SK-N-MC (cell line): ENCODE data around the gene VIT.
"Not testable (repeated sequence)": the region's sequence is repeated elsewhere in the genome, so short reads cannot be mapped to it uniquely, and the experiment has no call there.

ENCODE experiments used
- DNase-seq: peaks from one replicate; pipeline ENCODE4 v3.0.0-alpha.2; 2011; ENCODE audit warnings: low read depth, low spot score
- H3K27ac ChIP-seq: fragments of 200-600 bp; sonication (generic); 2 replicates; pipeline ENCODE4 v1.5.1; 2016; ENCODE audit warnings: mixed run types
- H3K36me3 ChIP-seq: fragments of 200-600 bp; sonication (generic); 2 replicates; pipeline ENCODE4 v1.6.1; 2017; ENCODE audit warnings: antibody characterized with exemption, low read length, mixed read lengths; ENCODE audit not compliant: insufficient read depth
- H3K4me3 ChIP-seq: fragments of 200-600 bp; sonication (generic); 2 replicates; pipeline ENCODE4 v1.5.1; 2016
- H3K9ac ChIP-seq: fragments of 200-600 bp; sonication (generic); 2 replicates; pipeline ENCODE4 v1.8.0; 2017; ENCODE audit warnings: mixed run types, mixed read lengths; ENCODE audit not compliant: insufficient read length
- H3K9me3 ChIP-seq: fragments of 200-600 bp; sonication (generic); 2 replicates; pipeline ENCODE4 v1.6.1; 2017; ENCODE audit warnings: low read depth, mild to moderate bottlenecking, antibody characterized with exemption, low read length, moderate library complexity, mixed read lengths
- EZH2 ChIP-seq: fragments of 200-600 bp; sonication (generic); IDR thresholded peaks from one replicate; pipeline ENCODE4 v1.6.1; 2017; ENCODE audit warnings: antibody characterized with exemption
- FOXP2 ChIP-seq: optimal IDR thresholded peaks from 2 replicates; pipeline ENCODE3; 2011; ENCODE audit warnings: mild to moderate bottlenecking, moderate library complexity; ENCODE audit not compliant: insufficient read depth; ENCODE audit errors: extremely low read length, control extremely low read depth
- POLR2AphosphoS5 ChIP-seq: IDR thresholded peaks from 2 replicates; pipeline ENCODE4 v1.6.1; 2012; ENCODE audit warnings: mild to moderate bottlenecking, low read depth, low read length, borderline replicate concordance

Gene VIT

GRCh38 chr2:36675579-36676282, 20.8 kb upstream of the VIT start:
- TF ChIP-seq EZH2 (no peak), POLR2AphosphoS5 (no peak), FOXP2 (no peak)
- Histone ChIP-seq H3K27ac (peak overlapping the region; percentile 38; the same call in 1 of the 2 replicates), H3K9me3 (no peaks in the 10 kb centered on the region), H3K4me3 (0 out of 2 replicates have a peak overlapping the region, but pooled peaks have one; percentile 2), H3K36me3 (no peaks in the 10 kb centered on the region), H3K9ac (no peak overlapping the region)
- no peak for DNase-seq

GRCh38 chr2:36676364-36676763, 20.1 kb upstream of the VIT start:
- no peaks in the 10 kb centered on the region for H3K9me3 ChIP-seq
- 0 out of 2 replicates have a peak overlapping the region, but pooled peaks have one; percentile 2 for H3K4me3 ChIP-seq
- H3K27ac ChIP-seq, result peak overlapping the region; percentile 38; the same call in 1 of the 2 replicates
- DNase-seq, result no peak
- TF ChIP-seq FOXP2 (no peak), POLR2AphosphoS5 (no peak), EZH2 (no peak)
- H3K9ac ChIP-seq, result no peak overlapping the region
- H3K36me3 ChIP-seq, result no peaks in the 10 kb centered on the region

DNA sequence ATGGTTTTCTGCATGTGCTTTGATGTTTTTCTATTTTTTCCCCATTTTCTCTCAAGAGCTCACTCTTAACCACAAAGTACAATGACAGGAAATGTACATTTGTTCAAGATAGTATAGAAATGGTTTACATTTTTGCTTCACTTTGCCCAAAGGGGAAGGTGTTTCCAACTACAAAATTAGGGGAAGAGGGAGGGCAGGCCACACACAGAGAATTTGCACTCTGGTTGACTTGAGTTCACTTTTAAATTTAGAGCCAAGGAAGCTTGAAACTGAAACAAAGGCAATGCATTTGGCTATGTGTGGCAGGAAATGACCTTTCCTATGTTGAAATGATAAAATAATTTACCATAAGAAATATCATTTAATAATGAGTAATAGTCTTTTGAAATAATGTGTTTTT, 19.1 kb upstream of the VIT start:
- TF ChIP-seq EZH2 (no peak), FOXP2 (no peak), POLR2AphosphoS5 (no peak)
- H3K9ac ChIP-seq, result no peak overlapping the region
- no peaks in the 10 kb centered on the region for H3K9me3 ChIP-seq
- H3K27ac ChIP-seq, result no peak overlapping the region
- no peak for DNase-seq
- no peak overlapping the region for H3K4me3 ChIP-seq
- no peaks in the 10 kb centered on the region for H3K36me3 ChIP-seq

- H3K4me3 ChIP-seq, result no peak overlapping the region
- H3K9me3 ChIP-seq, result no peaks in the 10 kb centered on the region
- no peak overlapping the region for H3K9ac ChIP-seq
- TF ChIP-seq POLR2AphosphoS5, result no peak
- no peak for TF ChIP-seq EZH2
- no peak for TF ChIP-seq FOXP2
- no peak for DNase-seq
- no peaks in the 10 kb centered on the region for H3K36me3 ChIP-seq
- H3K27ac ChIP-seq, result no peak overlapping the region
Measured at GRCh38 chr2:36677996-36678605, 18.4 kb upstream of the VIT start.

GRCh38 chr2:36678856-36679255, 17.7 kb upstream of the VIT start:
- Histone ChIP-seq H3K9me3 (no peaks in the 10 kb centered on the region), H3K27ac (no peak overlapping the region), H3K36me3 (no peaks in the 10 kb centered on the region), H3K4me3 (no peak overlapping the region), H3K9ac (no peak overlapping the region)
- no peak for DNase-seq
- no peak for TF ChIP-seq EZH2
- no peak for TF ChIP-seq FOXP2
- no peak for TF ChIP-seq POLR2AphosphoS5

DNA sequence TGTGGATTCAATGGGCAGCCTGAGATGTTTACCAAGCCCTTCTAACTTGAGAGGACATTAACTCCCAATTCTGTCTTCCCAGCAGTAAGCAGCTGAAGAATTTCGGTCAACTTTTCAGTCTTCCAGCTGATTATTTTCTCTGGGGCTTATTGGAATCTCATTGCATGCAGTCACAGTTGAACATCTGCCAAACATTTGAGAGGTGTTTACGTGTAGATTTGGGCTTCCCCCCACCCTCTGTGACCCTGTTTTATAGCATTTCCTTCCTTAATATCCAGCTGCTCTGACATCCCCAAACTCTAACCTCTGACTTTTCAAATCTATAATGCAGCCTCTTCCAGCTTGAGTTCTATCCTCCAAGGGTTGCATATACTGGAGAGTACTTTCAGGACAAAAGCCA, 16.5 kb upstream of the VIT start:
- TF ChIP-seq EZH2, result no peak
- no peak for TF ChIP-seq FOXP2
- no peak for TF ChIP-seq POLR2AphosphoS5
- no peaks in the 10 kb centered on the region for H3K9me3 ChIP-seq
- no peak overlapping the region for H3K4me3 ChIP-seq
- no peaks in the 10 kb centered on the region for H3K36me3 ChIP-seq
- H3K27ac ChIP-seq, result no peak overlapping the region
- H3K9ac ChIP-seq, result no peak overlapping the region
- DNase-seq, result no peak

GRCh38 chr2:36682562-36682961, 13.9 kb upstream of the VIT start:
- no peak overlapping the region for H3K4me3 ChIP-seq
- no peaks in the 10 kb centered on the region for H3K36me3 ChIP-seq
- H3K9ac ChIP-seq, result no peak overlapping the region

GRCh38 chr2:36683002-36683401, 13.5 kb upstream of the VIT start:
- H3K27ac ChIP-seq, result no peak overlapping the region
- H3K9me3 ChIP-seq, result no peaks in the 10 kb centered on the region

More at GRCh38 chr2:36682562-36682961, 13.9 kb upstream of the VIT start:
- Histone ChIP-seq H3K9me3 (no peaks in the 10 kb centered on the region), H3K27ac (no peak overlapping the region)
- no peak for TF ChIP-seq POLR2AphosphoS5
- no peak for TF ChIP-seq EZH2
- no peak for TF ChIP-seq FOXP2
- DNase-seq, result no peak

DNA sequence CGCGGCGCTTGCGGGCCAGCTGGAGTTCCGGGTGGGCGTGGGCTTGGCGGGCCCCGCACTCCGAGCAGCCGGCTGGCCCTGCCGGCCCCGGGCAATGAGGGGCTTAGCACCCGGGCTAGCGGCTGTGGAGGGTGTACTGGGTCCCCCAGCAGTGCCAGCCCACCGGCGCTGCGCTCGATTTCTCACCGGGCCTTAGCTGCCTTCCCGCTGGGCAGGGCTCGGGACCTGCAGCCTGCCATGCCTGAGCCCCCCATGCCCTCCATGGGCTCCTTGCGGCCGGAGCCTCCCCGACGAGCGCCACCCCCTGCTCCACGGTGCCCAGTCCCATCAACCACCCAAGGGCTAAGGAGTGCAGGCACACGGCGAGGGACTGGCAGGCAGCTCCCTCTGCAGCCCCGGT, 8.2 kb upstream of the VIT start:
- not testable (repeated sequence) for H3K9me3 ChIP-seq

More at GRCh38 chr2:36683002-36683401, 13.5 kb upstream of the VIT start:
- TF ChIP-seq EZH2 (no peak), POLR2AphosphoS5 (no peak), FOXP2 (no peak)
- DNase-seq, result no peak
- Histone ChIP-seq H3K36me3 (no peaks in the 10 kb centered on the region), H3K4me3 (no peak overlapping the region), H3K9ac (no peak overlapping the region)

GRCh38 chr2:36689013-36689412, 7.5 kb upstream of the VIT start:
- not testable (repeated sequence) for DNase-seq, H3K36me3 ChIP-seq, H3K9me3 ChIP-seq, H3K9ac ChIP-seq, H3K27ac ChIP-seq, H3K4me3 ChIP-seq

More for the DNA sequence above, 8.2 kb upstream of the VIT start:
- not testable (repeated sequence) for H3K36me3 ChIP-seq, DNase-seq, H3K9ac ChIP-seq, H3K27ac ChIP-seq, H3K4me3 ChIP-seq
